K562 (cell line): Measurements from ENCODE around the gene NAP1L4. TPM values are rescaled to one million over a fixed set of nuclear protein-coding genes. Genes with fewer than 3 reads are reported as not detected.

Experiments
- ATAC-seq: fragments of 200-7000 bp; cut with Tn5 transposase; 3 replicates; pipeline ENCODE4 v1.9.1; 2020; ENCODE audit warnings: moderate library complexity
- BruUV-seq: library from RNA; stranded (reverse); fragments of 400-500 nt; replicated peaks from 2 replicates; lab custom pipeline; 2021; lab: Mats Ljungman, UMichigan
- CTCF ChIA-PET: fragments of 300-600 bp; formaldehyde crosslinking; extraction: SDS; loops from one replicate; lab custom pipeline; 2021; ENCODE audit warnings: low intra/inter-chr PET ratio; lab: Yijun Ruan, JAX
- POLR2A ChIA-PET: fragments of 300-600, 350-650 bp; sonication (Branson Sonifier 250); formaldehyde crosslinking; extraction: SDS; loops from one replicate; lab custom pipeline; 2021; ENCODE audit warnings: antibody characterized with exemption, inconsistent platforms; lab: Yijun Ruan, JAX
- DNase-seq, 4 experiments: peaks; one replicate each; pipeline versions ENCODE4 v3.0.0 to v3.0.0-alpha.2; 2011 to 2018; ENCODE audit warnings: low spot score in 3 of 4, mixed read lengths in 3 of 4; ENCODE audit errors: extremely low read depth in 1 of 4
- FAIRE-seq: peaks from 2 replicates; lab custom pipeline; 2011; peaks lifted over from hg19 to GRCh38; lab: Jason Lieb, UNC
- H2AFZ ChIP-seq: 2 replicates; pipeline ENCODE4 v1.6.0; 2011; ENCODE audit warnings: low read depth, low read length, control low read depth, inconsistent platforms
- H3K27ac ChIP-seq: fragments of 200-600 bp; 3 replicates; pipeline ENCODE4 v1.8.0; 2011; ENCODE audit warnings: low read depth, mild to moderate bottlenecking, control low read depth, inconsistent platforms, low read length, moderate library complexity, mixed read lengths; ENCODE audit errors: extremely low read depth
- H3K27me3 ChIP-seq, 2 experiments: fragments of 300-600 bp in 1 of 2; 2 replicates in 1 of 2; 3 replicates in 1 of 2; pipeline versions ENCODE4 v1.6.0 to v1.8.0; 2011; ENCODE audit warnings: inconsistent platforms in 2 of 2, low read length in 2 of 2, mild to moderate bottlenecking in 1 of 2, mixed read lengths in 1 of 2, moderate library complexity in 1 of 2; ENCODE audit not compliant: control insufficient read depth in 2 of 2, insufficient read depth in 2 of 2
- H3K36me3 ChIP-seq: fragments of 300-600 bp; 3 replicates; pipeline ENCODE4 v1.8.0; 2011; ENCODE audit warnings: mild to moderate bottlenecking, low read length, inconsistent platforms; ENCODE audit not compliant: control insufficient read depth, insufficient read depth
- H3K4me1 ChIP-seq, 2 experiments: fragments of 200-600 bp in 1 of 2; replicated peaks in 1 of 2; 2 replicates in 1 of 2; 3 replicates in 1 of 2; pipeline versions ENCODE4 v1.5.1 to v1.8.0; 2011; ENCODE audit warnings: inconsistent platforms in 2 of 2, low read length in 2 of 2, mild to moderate bottlenecking in 1 of 2, mixed read lengths in 1 of 2, moderate library complexity in 1 of 2; ENCODE audit not compliant: control insufficient read depth in 2 of 2, insufficient read depth in 2 of 2
- H3K4me2 ChIP-seq: 2 replicates; pipeline ENCODE4 v1.6.1; 2011; ENCODE audit warnings: low read length, control low read depth, inconsistent platforms, mixed read lengths; ENCODE audit not compliant: insufficient read depth
- H3K4me3 ChIP-seq: fragments of 200-600 bp; sonication (generic), shearing (Covaris generic); 2 replicates; pipeline ENCODE4 v1.5.1; 2016; ENCODE audit warnings: control low read depth, inconsistent platforms
- H3K79me2 ChIP-seq: fragments of 200-600 bp; 3 replicates; pipeline ENCODE4 v1.8.0; 2011; ENCODE audit warnings: low read length, inconsistent platforms; ENCODE audit not compliant: control insufficient read depth, insufficient read depth
- H3K9ac ChIP-seq, 2 experiments: 2 replicates each; pipeline versions ENCODE4 v1.6.0 to v1.6.1; 2011; ENCODE audit warnings: low read depth in 2 of 2, low read length in 2 of 2, control low read depth in 1 of 2, inconsistent platforms in 1 of 2, mild to moderate bottlenecking in 1 of 2, mixed read lengths in 1 of 2; ENCODE audit not compliant: insufficient read depth in 1 of 2
- H3K9me1 ChIP-seq: one replicate; pipeline ENCODE4 v1.6.0; 2011; ENCODE audit warnings: inconsistent platforms, mild to moderate bottlenecking, low read length, moderate library complexity; ENCODE audit not compliant: control insufficient read depth, insufficient read depth
- H3K9me3 ChIP-seq: replicated peaks from 2 replicates; pipeline ENCODE4 v1.5.1; 2011; ENCODE audit warnings: low read depth, low read length, inconsistent platforms; ENCODE audit not compliant: control insufficient read depth, insufficient read depth
- H4K20me1 ChIP-seq: replicated peaks from 2 replicates; pipeline ENCODE4 v1.6.1; 2011; ENCODE audit warnings: low read length, inconsistent platforms, mixed read lengths; ENCODE audit not compliant: control insufficient read depth, insufficient read depth
- ATF3 ChIP-seq, 2 experiments: fragments of 450-650 bp in 1 of 2; sonication (generic) in 1 of 2; formaldehyde crosslinking in 1 of 2; IDR thresholded peaks in 1 of 2; conservative IDR thresholded peaks in 1 of 2; 2 replicates each; pipeline versions ENCODE4 v1.6.1 to v1.8.1; 2016 to 2023; ENCODE audit warnings: mild to moderate bottlenecking in 2 of 2, moderate library complexity in 2 of 2, inconsistent platforms in 1 of 2, missing genetic modification reagents in 1 of 2
- BCL6 ChIP-seq: fragments of 250-450 bp; sonication (Bioruptor Pico); IDR thresholded peaks from 2 replicates; pipeline ENCODE4 v1.4.0; 2020
- BDP1 ChIP-seq: IDR thresholded peaks from 3 replicates; pipeline ENCODE4 v1.6.1; 2011; ENCODE audit not compliant: insufficient read length, insufficient read depth
- CBX1 ChIP-seq: sonication (generic); IDR thresholded peaks from 2 replicates; pipeline ENCODE4 v1.6.1; 2016; ENCODE audit warnings: antibody characterized with exemption, low read depth, mild to moderate bottlenecking
- E2F1 ChIP-seq: sonication (generic); formaldehyde crosslinking; IDR thresholded peaks from 2 replicates; pipeline ENCODE4 v1.8.1; 2023; ENCODE audit warnings: mild to moderate bottlenecking, missing genetic modification reagents, moderate library complexity
- ESRRA ChIP-seq: fragments of 450-650 bp; IDR thresholded peaks from 2 replicates; pipeline ENCODE4 v1.6.1; 2014; ENCODE audit warnings: low read depth, mild to moderate bottlenecking, moderate library complexity, borderline replicate concordance
- FOXJ3 ChIP-seq: sonication (generic); formaldehyde crosslinking; IDR thresholded peaks from 2 replicates; pipeline ENCODE4 v1.4.0; 2020; ENCODE audit warnings: mild to moderate bottlenecking, missing genetic modification reagents
- KDM4B ChIP-seq, 2 experiments: fragments of 450-650 bp in 1 of 2; sonication (generic) in 1 of 2; IDR thresholded peaks; 2 replicates each; pipeline ENCODE4 v1.6.1; 2016 to 2017; ENCODE audit warnings: borderline replicate concordance in 2 of 2, antibody characterized with exemption in 1 of 2, low read depth in 1 of 2, mild to moderate bottlenecking in 1 of 2
- KHSRP ChIP-seq: fragments of 450-650 bp; IDR thresholded peaks from 2 replicates; pipeline ENCODE4 v1.6.1; 2017
- NFXL1 ChIP-seq: fragments of 450-650 bp; formaldehyde crosslinking; IDR thresholded peaks from 2 replicates; pipeline ENCODE4 v1.4.0; 2021; ENCODE audit warnings: mild to moderate bottlenecking
- RFX7 ChIP-seq: fragments of 250-450 bp; sonication (Bioruptor Pico); IDR thresholded peaks from 2 replicates; pipeline ENCODE4 v1.5.1; 2021; ENCODE audit warnings: mild to moderate bottlenecking
- SAFB2 ChIP-seq: fragments of 200-400 bp; formaldehyde crosslinking; IDR thresholded peaks from 2 replicates; pipeline ENCODE4 v1.6.1; 2018; ENCODE audit warnings: borderline replicate concordance, low read length, low read depth, moderate library complexity; ENCODE audit not compliant: severe bottlenecking
- SAP30 ChIP-seq: fragments of 200-600 bp; sonication (generic); IDR thresholded peaks from 2 replicates; pipeline ENCODE4 v1.6.1; 2012; ENCODE audit warnings: borderline replicate concordance, low read depth, mild to moderate bottlenecking, moderate library complexity, low read length, control low read depth, inconsistent platforms; ENCODE audit not compliant: insufficient read depth, poor library complexity, severe bottlenecking
- SUPT5H ChIP-seq: fragments of 450-650 bp; IDR thresholded peaks from 2 replicates; pipeline ENCODE4 v1.6.1; 2016
- ZNF263 ChIP-seq: sonication (generic); formaldehyde crosslinking; IDR thresholded peaks from 2 replicates; pipeline ENCODE4 v1.8.0; 2022; ENCODE audit warnings: mild to moderate bottlenecking, missing genetic modification reagents, borderline replicate concordance
- ZNF639 ChIP-seq, 2 experiments: fragments of 200-800 bp in 1 of 2; sonication (Bioruptor generic) in 1 of 2; sonication (generic) in 1 of 2; formaldehyde crosslinking in 1 of 2; IDR thresholded peaks in 1 of 2; conservative IDR thresholded peaks in 1 of 2; 2 replicates each; pipeline versions ENCODE4 v1.5.0 to v1.6.1; 2016 to 2020; ENCODE audit warnings: missing compliant biosample characterization in 1 of 2, missing genetic modification characterization in 1 of 2, missing genetic modification reagents in 1 of 2
- WGBS: fragments of 100-300 bp; shearing (Covaris generic); methylation state at CpG from one replicate; pipeline ENCODE4 v1.1.6; 2016; ENCODE audit warnings: low coverage, mixed read lengths; ENCODE audit not compliant: insufficient coverage; ENCODE audit errors: missing lambda C conversion rate; 5-methylcytosine and 5-hydroxymethylcytosine counted together
- in situ Hi-C: fragments of 300-500 bp; cut with MboI; formaldehyde crosslinking; loops from 4 replicates; pipeline ENCODE4 v1.15.0; 2018; ENCODE audit warnings: inconsistent platforms, mixed read lengths
- intact Hi-C: fragments of 100-400 bp; cut with micrococcal nuclease; formaldehyde crosslinking; loops from 2 replicates; pipeline ENCODE4 v1.14.2; 2022
- polyA plus RNA-seq, 8 experiments: library from polyadenylated mRNA; depleted of rRNA in 4 of 8; stranded (reverse) in 5 of 8; unstranded in 3 of 8; fragments of >200 nt; fragmentation: Nextera tagmentation in 2 of 8; fragmentation: Illumina TruSeq in 1 of 8; extraction: Ambion mirVana in 2 of 8; extraction: Trizol in 1 of 8; gene quantifications; 2 replicates each; pipeline versions ENCODE4 v1.2.1 to v1.2.3, GENCODE V29; 2011 to 2014; ENCODE audit warnings: inconsistent platforms in 1 of 8, missing spikeins in 1 of 8
- total RNA-seq, 7 experiments: library from RNA; depleted of rRNA in 6 of 7; stranded (reverse); fragments of >200 nt in 6 of 7; fragmentation: Illumina TruSeq in 2 of 7; extraction: Trizol in 2 of 7; gene quantifications; 2 replicates each; pipeline versions ENCODE4 v1.2.1 to v1.2.3, GENCODE V29; 2011 to 2021; ENCODE audit warnings: low replicate concordance in 1 of 7

The NAP1L4 gene
- total and polyA plus RNA-seq, 9 of the 15 experiments (the other 6 are each of a cell fraction or from before 2014, with no cell fraction given) = 34.1 to 237 (median 179) TPM

GRCh38 chr11:2951231-2952110 is 40.7 kb downstream of the NAP1L4 start (continued):
- TF ChIP-seq ATF3 (IDR thresholded peaks at IDR 0.05) (peak; percentile 55), ATF3 (CRISPR knock-in tag; conservative IDR thresholded peaks at IDR 0.05) (no peak), ZNF639 (CRISPR knock-in tag; conservative IDR thresholded peaks at IDR 0.05 in 1 of 2, IDR thresholded peaks at IDR 0.05 in 1 of 2) (0 out of 4 replicates have a peak, but pooled peaks of 1 of the 2 experiments have one; percentile 33)

- FAIRE-seq = peak; percentile 6
- WGBS = 95% methylated on average over 1 of the region's 1 CpG
- H4K20me1 ChIP-seq = peaks cover 7% of the 10 kb centered on the region; the same call in 1 of the 2 replicates
- POLR2A ChIA-PET = interaction anchor here (0.5 to 1.0 kb wide), 2 partner anchors 9 to 152 kb away, joined by 4 to 5 read pairs; no protein-coding TSS in a partner anchor
- H3K9me3 ChIP-seq = no peaks in the 10 kb centered on the region
- H3K4me3 ChIP-seq = no peak overlapping the region
- H3K4me1 ChIP-seq = peaks cover 0 to 9% of the 10 kb centered on the region in 2 experiments; a peak in 3 of 5 replicates
- peaks cover 3% of the 10 kb centered on the region for H3K9me1 ChIP-seq
- H3K9ac ChIP-seq = no peak overlapping the region
- no peak for ATAC-seq
- no peak overlapping the region for H2AFZ ChIP-seq
- peaks cover 6% of the 10 kb centered on the region; the same call in 2 of the 3 replicates for H3K79me2 ChIP-seq
- H3K27me3 ChIP-seq = no peaks in the 10 kb centered on the region
- intact Hi-C loops (no loop called here), in situ Hi-C loops (no loop called here)
- no peak for DNase-seq
- CTCF ChIA-PET = no interaction called here
- no peak overlapping the region for H3K27ac ChIP-seq
- H3K4me2 ChIP-seq = no peak overlapping the region
- H3K36me3 ChIP-seq = peaks cover 99% of the 10 kb centered on the region
- BruUV-seq = no TSS peak
- TF ChIP-seq FOXJ3 (CRISPR knock-in tag) (no peak), SAP30 (no peak), KHSRP (no peak), ESRRA (no peak), BCL6 (CRISPR knock-in tag) (no peak), SUPT5H (no peak), CBX1 (no peak), NFXL1 (CRISPR knock-in tag) (no peak), KDM4B (IDR thresholded peaks at IDR 0.05; ENCODE audit: borderline replicate concordance in 2 of 2, low read depth in 1 of 2) (no peak), BDP1 (no peak), SAFB2 (no peak), RFX7 (CRISPR knock-in tag) (no peak), ZNF263 (CRISPR knock-in tag) (no peak), E2F1 (CRISPR knock-in tag) (no peak)
Observed at GRCh38 chr11:2950825-2951224, 41.3 kb downstream of the NAP1L4 start.
